ENCODE results near the gene PPP6R3.

DNA sequence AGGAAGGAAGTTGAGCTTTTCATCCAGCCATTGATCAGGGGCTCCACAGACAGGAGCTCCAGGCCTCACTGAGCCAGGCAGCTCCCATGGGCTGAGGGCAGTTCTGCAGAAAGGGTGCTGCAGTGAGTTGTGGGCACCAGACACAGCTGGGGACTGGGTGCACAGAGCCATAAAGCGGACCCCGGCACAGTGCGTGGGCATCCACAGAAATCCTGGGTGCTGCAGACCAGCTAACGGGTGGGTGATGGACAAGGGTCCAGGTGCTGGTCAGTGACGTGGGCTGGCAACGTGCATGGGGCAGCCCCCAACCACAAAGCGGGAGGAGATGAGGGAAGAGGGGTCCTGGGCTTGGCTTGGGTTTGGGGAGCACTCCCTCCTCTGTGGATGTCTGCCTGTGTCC lies 204.4 kb downstream of the PPP6R3 start:
- TF ChIP-seq, protein P1, sequence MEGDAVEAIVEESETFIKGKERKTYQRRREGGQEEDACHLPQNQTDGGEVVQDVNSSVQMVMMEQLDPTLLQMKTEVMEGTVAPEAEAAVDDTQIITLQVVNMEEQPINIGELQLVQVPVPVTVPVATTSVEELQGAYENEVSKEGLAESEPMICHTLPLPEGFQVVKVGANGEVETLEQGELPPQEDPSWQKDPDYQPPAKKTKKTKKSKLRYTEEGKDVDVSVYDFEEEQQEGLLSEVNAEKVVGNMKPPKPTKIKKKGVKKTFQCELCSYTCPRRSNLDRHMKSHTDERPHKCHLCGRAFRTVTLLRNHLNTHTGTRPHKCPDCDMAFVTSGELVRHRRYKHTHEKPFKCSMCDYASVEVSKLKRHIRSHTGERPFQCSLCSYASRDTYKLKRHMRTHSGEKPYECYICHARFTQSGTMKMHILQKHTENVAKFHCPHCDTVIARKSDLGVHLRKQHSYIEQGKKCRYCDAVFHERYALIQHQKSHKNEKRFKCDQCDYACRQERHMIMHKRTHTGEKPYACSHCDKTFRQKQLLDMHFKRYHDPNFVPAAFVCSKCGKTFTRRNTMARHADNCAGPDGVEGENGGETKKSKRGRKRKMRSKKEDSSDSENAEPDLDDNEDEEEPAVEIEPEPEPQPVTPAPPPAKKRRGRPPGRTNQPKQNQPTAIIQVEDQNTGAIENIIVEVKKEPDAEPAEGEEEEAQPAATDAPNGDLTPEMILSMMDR (IDR thresholded peaks at IDR 0.05; ENCODE audit: borderline replicate concordance, extremely low read depth, low read length, poor library complexity, severe bottlenecking), result no peak
- TF ChIP-seq EZH2 (IDR thresholded peaks at IDR 0.05; ENCODE audit: borderline replicate concordance, low read depth, low read length, severe bottlenecking), result no peak
